Measurements from ENCODE around the gene CHST8.

CHST8 gene

GRCh38 chr19:33673258-33673875 lies 51.6 kb downstream of the CHST8 start:
- Histone ChIP-seq H3K4me2 (ENCODE audit: low read depth, low read length, poor library complexity, severe bottlenecking) (no peak overlapping the region), H3F3A (ENCODE audit: insufficient read depth) (no peaks in the 10 kb centered on the region), H3K27me3 (ENCODE audit: low read length) (no peaks in the 10 kb centered on the region), H3K4me3 (ENCODE audit: insufficient read depth, low read length, poor library complexity, severe bottlenecking) (no peak overlapping the region), H3K9me3 (ENCODE audit: insufficient read depth, low read length) (no peaks in the 10 kb centered on the region), H3K27ac (ENCODE audit: low read depth, low read length) (no peak overlapping the region), H3K79me2 (ENCODE audit: insufficient read depth, low read length) (no peaks in the 10 kb centered on the region), H3K9me2 (replicated peaks; ENCODE audit: insufficient read depth, low read length) (no peaks in the 10 kb centered on the region), H3K36me3 (ENCODE audit: low read length) (no peaks in the 10 kb centered on the region), H3K9ac (ENCODE audit: low read length) (no peak overlapping the region), H2AFZ (ENCODE audit: low read depth, low read length, severe bottlenecking) (no peak overlapping the region), H4K20me1 (ENCODE audit: low read depth, low read length) (no peaks in the 10 kb centered on the region)
- TF ChIP-seq EZH2phosphoT487 (conservative IDR thresholded peaks at IDR 0.05; ENCODE audit: low read length) (no peak), CTCF (IDR thresholded peaks at IDR 0.05; ENCODE audit: insufficient read depth, low read length, poor library complexity, severe bottlenecking) (no peak)

DNA sequence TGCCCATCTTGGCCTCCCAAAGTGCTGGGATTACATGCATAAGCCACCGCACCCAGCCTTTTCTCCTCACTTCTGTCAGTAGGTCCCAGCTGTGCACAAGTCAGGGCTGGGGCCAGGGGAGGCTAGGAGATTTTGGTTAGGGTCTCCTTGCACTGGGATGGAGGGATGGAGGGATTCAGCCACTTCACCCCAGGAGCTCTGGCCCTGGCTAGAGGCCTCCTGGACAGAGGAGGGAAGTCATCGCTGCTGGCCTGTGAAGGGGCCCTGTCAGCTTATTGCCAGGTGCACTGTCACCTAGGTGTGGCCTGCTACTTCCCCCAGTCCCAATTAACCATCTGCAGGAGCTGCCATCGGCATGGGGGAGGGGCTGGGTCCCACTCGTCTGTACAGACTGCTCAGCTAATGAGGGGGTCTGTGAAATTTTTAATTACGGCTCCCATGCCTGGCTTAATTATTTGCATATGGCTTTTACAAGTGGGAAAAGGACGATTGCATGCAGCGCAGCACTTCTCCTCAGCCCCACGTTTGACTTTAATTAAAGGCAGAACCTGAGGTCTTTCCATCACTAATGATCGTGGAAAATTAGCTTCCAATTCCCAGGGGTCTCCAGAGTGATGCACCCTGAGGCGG lies 52.4 kb downstream of the CHST8 start:
- no peaks in the 10 kb centered on the region for H3K9me2 ChIP-seq (replicated peaks; ENCODE audit: insufficient read depth, low read length)
- H2AFZ ChIP-seq (ENCODE audit: low read depth, low read length, severe bottlenecking): no peak overlapping the region
- no peak for TF ChIP-seq CTCF (IDR thresholded peaks at IDR 0.05; ENCODE audit: insufficient read depth, low read length, poor library complexity, severe bottlenecking)
- TF ChIP-seq EZH2phosphoT487 (conservative IDR thresholded peaks at IDR 0.05; ENCODE audit: low read length): no peak
- H3K27me3 ChIP-seq (ENCODE audit: low read length): no peaks in the 10 kb centered on the region
- no peak overlapping the region for H3K27ac ChIP-seq (ENCODE audit: low read depth, low read length)
- H3K4me3 ChIP-seq (ENCODE audit: insufficient read depth, low read length, poor library complexity, severe bottlenecking): no peak overlapping the region
- no peaks in the 10 kb centered on the region for H3K36me3 ChIP-seq (ENCODE audit: low read length)
- H3F3A ChIP-seq (ENCODE audit: insufficient read depth): no peaks in the 10 kb centered on the region
- H3K9ac ChIP-seq (ENCODE audit: low read length): no peak overlapping the region
- no peak overlapping the region for H3K4me2 ChIP-seq (ENCODE audit: low read depth, low read length, poor library complexity, severe bottlenecking)
- no peaks in the 10 kb centered on the region for H3K9me3 ChIP-seq (ENCODE audit: insufficient read depth, low read length)
- H3K79me2 ChIP-seq (ENCODE audit: insufficient read depth, low read length): no peaks in the 10 kb centered on the region
- H4K20me1 ChIP-seq (ENCODE audit: low read depth, low read length): no peaks in the 10 kb centered on the region

GRCh38 chr19:33674626-33675367 lies 53.0 kb downstream of the CHST8 start:
- Histone ChIP-seq H3K27ac (ENCODE audit: low read depth, low read length) (no peak overlapping the region), H4K20me1 (ENCODE audit: low read depth, low read length) (no peaks in the 10 kb centered on the region), H3K4me3 (ENCODE audit: insufficient read depth, low read length, poor library complexity, severe bottlenecking) (no peak overlapping the region), H3K9ac (ENCODE audit: low read length) (no peak overlapping the region), H2AFZ (ENCODE audit: low read depth, low read length, severe bottlenecking) (no peak overlapping the region), H3K9me3 (ENCODE audit: insufficient read depth, low read length) (no peaks in the 10 kb centered on the region), H3K27me3 (ENCODE audit: low read length) (no peaks in the 10 kb centered on the region), H3K36me3 (ENCODE audit: low read length) (no peaks in the 10 kb centered on the region), H3K79me2 (ENCODE audit: insufficient read depth, low read length) (no peaks in the 10 kb centered on the region), H3F3A (ENCODE audit: insufficient read depth) (no peaks in the 10 kb centered on the region), H3K4me2 (ENCODE audit: low read depth, low read length, poor library complexity, severe bottlenecking) (no peak overlapping the region), H3K9me2 (replicated peaks; ENCODE audit: insufficient read depth, low read length) (no peaks in the 10 kb centered on the region)
- no peak for TF ChIP-seq CTCF (IDR thresholded peaks at IDR 0.05; ENCODE audit: insufficient read depth, low read length, poor library complexity, severe bottlenecking)
- no peak for TF ChIP-seq EZH2phosphoT487 (conservative IDR thresholded peaks at IDR 0.05; ENCODE audit: low read length)
